ENCODE data around the gene B4GALNT4.
"Not testable (repeated sequence)": the region's sequence is repeated elsewhere in the genome, so short reads cannot be mapped to it uniquely, and the experiment has no call there.

B4GALNT4 gene

GRCh38 chr11:391117-392017 is 22.1 kb downstream of the B4GALNT4 start:
- no peak for DNase-seq (ENCODE audit: low read depth, low spot score)

GRCh38 chr11:392102-392777 is 22.9 kb downstream of the B4GALNT4 start:
- DNase-seq (ENCODE audit: low read depth, low spot score): no peak

GRCh38 chr11:393219-394033 is 24.1 kb downstream of the B4GALNT4 start:
- no peak for DNase-seq (ENCODE audit: low read depth, low spot score)

GRCh38 chr11:394034-394857 is 24.9 kb downstream of the B4GALNT4 start, which contains the start of gene PKP3:
Gene PKP3, plus strand, starts transcription at chr11:394209. Its CDS starts 84 bp downstream, at chr11:394293.
- no peak for DNase-seq (ENCODE audit: low read depth, low spot score)

- DNase-seq (ENCODE audit: low read depth, low spot score): no peak
Measured at GRCh38 chr11:394858-395655, 25.8 kb downstream of the B4GALNT4 start.

- no peak for DNase-seq (ENCODE audit: low read depth, low spot score)
Measured at GRCh38 chr11:395866-396265, 26.6 kb downstream of the B4GALNT4 start.

- DNase-seq (ENCODE audit: low read depth, low spot score): no peak
Measured at GRCh38 chr11:396511-396947, 27.2 kb downstream of the B4GALNT4 start.

GRCh38 chr11:396948-397548 is 27.7 kb downstream of the B4GALNT4 start:
- no peak for DNase-seq (ENCODE audit: low read depth, low spot score)

- no peak for DNase-seq (ENCODE audit: low read depth, low spot score)
Measured at GRCh38 chr11:398826-399225, 29.5 kb downstream of the B4GALNT4 start.

GRCh38 chr11:399731-400211 is 30.5 kb downstream of the B4GALNT4 start:
- no peak for DNase-seq (ENCODE audit: low read depth, low spot score)

GRCh38 chr11:400241-400689 is 31.0 kb downstream of the B4GALNT4 start:
- no peak for DNase-seq (ENCODE audit: low read depth, low spot score)

GRCh38 chr11:401196-401595 is 31.9 kb downstream of the B4GALNT4 start:
- DNase-seq (ENCODE audit: low read depth, low spot score): not testable (repeated sequence)

GRCh38 chr11:403021-403760 is 33.9 kb downstream of the B4GALNT4 start:
- no peak for DNase-seq (ENCODE audit: low read depth, low spot score)

GRCh38 chr11:403761-404431 is 34.6 kb downstream of the B4GALNT4 start:
- DNase-seq (ENCODE audit: low read depth, low spot score): no peak

- DNase-seq (ENCODE audit: low read depth, low spot score): no peak
Measured at GRCh38 chr11:404551-405264, 35.4 kb downstream of the B4GALNT4 start.

- DNase-seq (ENCODE audit: low read depth, low spot score): no peak
Measured at GRCh38 chr11:405323-405953, 36.1 kb downstream of the B4GALNT4 start.

All from iPS DF 19.7 (cell line).